ENCODE results near the gene TGM6. TPM values are rescaled to one million over a fixed set of nuclear protein-coding genes. Genes with fewer than 3 reads are reported as not detected.

The TGM6 gene
- total and polyA plus RNA-seq, 9 donors: not detected

DNA sequence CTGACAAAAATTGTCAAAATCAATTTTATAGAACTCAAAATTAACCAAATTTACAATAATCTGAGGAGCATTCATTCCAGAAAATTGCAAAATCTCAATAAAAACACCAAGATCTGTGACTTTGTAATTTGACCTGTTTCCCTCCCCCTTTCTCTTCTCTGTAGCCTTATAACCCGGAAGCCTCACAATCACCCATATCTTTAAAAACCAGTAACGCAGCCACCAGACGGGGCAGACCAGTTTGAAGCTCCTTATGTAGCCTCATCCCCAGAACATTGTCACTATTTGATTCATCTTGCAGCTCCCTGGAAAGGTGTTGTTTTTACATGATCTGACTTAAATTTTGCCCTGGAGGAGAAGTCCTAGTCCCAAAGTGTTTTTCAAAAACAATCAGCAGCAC lies 27.5 kb upstream of the TGM6 start:
- intact Hi-C loops (cut with DNase I): no loop called here
- no peaks in the 10 kb centered on the region for H3K27me3 ChIP-seq
- H3K9me3 ChIP-seq: no peaks in the 10 kb centered on the region
- no peak for DNase-seq
- H3K36me3 ChIP-seq: no peaks in the 10 kb centered on the region
- H3K4me1 ChIP-seq (ENCODE audit: insufficient read depth): no peaks in the 10 kb centered on the region
- TF ChIP-seq, protein P1, sequence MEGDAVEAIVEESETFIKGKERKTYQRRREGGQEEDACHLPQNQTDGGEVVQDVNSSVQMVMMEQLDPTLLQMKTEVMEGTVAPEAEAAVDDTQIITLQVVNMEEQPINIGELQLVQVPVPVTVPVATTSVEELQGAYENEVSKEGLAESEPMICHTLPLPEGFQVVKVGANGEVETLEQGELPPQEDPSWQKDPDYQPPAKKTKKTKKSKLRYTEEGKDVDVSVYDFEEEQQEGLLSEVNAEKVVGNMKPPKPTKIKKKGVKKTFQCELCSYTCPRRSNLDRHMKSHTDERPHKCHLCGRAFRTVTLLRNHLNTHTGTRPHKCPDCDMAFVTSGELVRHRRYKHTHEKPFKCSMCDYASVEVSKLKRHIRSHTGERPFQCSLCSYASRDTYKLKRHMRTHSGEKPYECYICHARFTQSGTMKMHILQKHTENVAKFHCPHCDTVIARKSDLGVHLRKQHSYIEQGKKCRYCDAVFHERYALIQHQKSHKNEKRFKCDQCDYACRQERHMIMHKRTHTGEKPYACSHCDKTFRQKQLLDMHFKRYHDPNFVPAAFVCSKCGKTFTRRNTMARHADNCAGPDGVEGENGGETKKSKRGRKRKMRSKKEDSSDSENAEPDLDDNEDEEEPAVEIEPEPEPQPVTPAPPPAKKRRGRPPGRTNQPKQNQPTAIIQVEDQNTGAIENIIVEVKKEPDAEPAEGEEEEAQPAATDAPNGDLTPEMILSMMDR (IDR thresholded peaks at IDR 0.05): no peak
- TF ChIP-seq EP300 (IDR thresholded peaks at IDR 0.05): no peak
- no peak for TF ChIP-seq POLR2A (IDR thresholded peaks at IDR 0.05)
- no peak overlapping the region for H3K4me3 ChIP-seq
- no peak overlapping the region for H3K27ac ChIP-seq
- 60 to 82% (median 67%) methylated on average over 3 of the region's 3 CpGs for WGBS, 3 donors

DNA sequence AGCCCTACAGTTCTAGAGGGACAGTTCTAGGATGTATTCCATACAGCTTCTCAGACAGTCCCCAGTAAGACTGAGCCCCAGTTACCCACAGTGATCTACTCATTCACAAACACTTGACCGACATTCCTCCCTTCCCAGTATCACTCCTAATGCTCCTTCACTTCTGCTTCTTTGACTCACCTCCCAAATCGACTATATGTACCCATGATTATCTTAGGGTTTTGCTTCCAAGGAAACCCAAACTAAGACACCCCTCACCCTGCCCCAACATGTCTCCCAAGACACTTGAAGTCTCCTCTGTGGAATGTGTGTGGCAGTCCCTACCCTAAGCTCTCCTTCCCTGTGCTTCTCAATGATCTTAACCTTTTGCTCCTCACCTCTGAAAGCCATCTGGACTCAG lies 23.6 kb upstream of the TGM6 start:
- Histone ChIP-seq H3K9me3 (no peaks in the 10 kb centered on the region), H3K4me1 (ENCODE audit: insufficient read depth) (no peaks in the 10 kb centered on the region), H3K4me3 (no peak overlapping the region), H3K36me3 (no peaks in the 10 kb centered on the region), H3K27me3 (no peaks in the 10 kb centered on the region), H3K27ac (no peak overlapping the region)
- intact Hi-C loops (cut with DNase I): no loop called here
- TF ChIP-seq POLR2A (IDR thresholded peaks at IDR 0.05) (no peak), EP300 (IDR thresholded peaks at IDR 0.05) (no peak)
- TF ChIP-seq, protein P1 (IDR thresholded peaks at IDR 0.05): no peak
- DNase-seq: no peak
- WGBS, 3 donors: 49 to 74% (median 57%) methylated on average over 2 of the region's 2 CpGs

DNA sequence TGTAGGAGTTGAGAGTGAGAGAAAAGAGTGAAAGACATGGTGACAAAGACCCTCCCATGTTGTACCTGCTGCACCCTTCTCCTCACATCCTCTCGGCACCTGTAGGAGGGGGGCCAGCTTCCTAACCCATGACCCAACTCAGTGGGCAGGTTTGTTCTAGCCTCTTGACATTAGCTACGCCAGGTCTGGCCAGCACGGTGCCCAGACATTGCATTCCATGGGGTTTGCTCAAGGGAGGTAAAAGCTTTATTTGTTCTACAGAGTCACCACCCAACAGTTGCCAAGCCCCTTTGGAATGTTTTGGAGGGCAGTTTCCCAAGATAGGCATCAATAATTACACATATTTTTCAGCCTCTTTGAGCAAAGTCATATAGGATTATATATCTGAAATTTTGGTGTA lies 22.7 kb upstream of the TGM6 start:
- intact Hi-C loops (cut with DNase I): no loop called here
- no peaks in the 10 kb centered on the region for H3K4me1 ChIP-seq (ENCODE audit: insufficient read depth)
- H3K9me3 ChIP-seq: no peaks in the 10 kb centered on the region
- no peak overlapping the region for H3K27ac ChIP-seq
- WGBS, 3 donors: 87 to 90% (median 87%) methylated on average over 3 of the region's 3 CpGs
- TF ChIP-seq POLR2A (IDR thresholded peaks at IDR 0.05): no peak
- no peak for TF ChIP-seq EP300 (IDR thresholded peaks at IDR 0.05)
- TF ChIP-seq, protein P1 (IDR thresholded peaks at IDR 0.05): no peak
- no peaks in the 10 kb centered on the region for H3K27me3 ChIP-seq
- H3K36me3 ChIP-seq: no peaks in the 10 kb centered on the region
- H3K4me3 ChIP-seq: no peak overlapping the region
- DNase-seq: no peak

DNA sequence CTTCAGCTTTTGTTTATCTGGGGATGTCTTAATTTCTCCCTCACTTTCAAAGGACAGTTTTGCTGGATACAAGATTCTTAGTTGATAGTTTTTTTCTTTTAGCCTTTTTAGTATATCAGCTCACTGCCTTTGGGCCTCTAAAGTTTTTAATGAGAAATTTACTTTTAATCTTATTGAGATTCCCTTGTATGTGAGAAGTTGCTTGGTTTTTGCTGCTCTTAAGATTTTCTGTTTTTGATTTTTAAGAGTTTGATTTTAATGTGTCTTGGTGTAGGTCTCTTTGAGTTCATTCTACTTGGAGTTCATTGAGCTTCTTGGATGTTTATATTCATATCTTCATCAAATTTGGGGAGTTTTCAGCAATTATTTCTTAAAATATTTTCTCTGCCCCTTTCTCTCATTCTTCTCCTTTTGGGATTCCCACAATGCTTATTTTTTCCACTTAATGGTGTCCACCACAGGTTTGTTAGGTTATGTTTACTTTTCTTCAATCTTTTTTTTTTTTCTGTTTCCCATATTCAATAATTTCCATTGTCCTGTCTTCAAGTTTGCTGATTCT lies 19.6 kb upstream of the TGM6 start:
- Histone ChIP-seq H3K27ac (no peak overlapping the region), H3K4me1 (ENCODE audit: insufficient read depth) (no peaks in the 10 kb centered on the region)
- TF ChIP-seq, protein P1 (IDR thresholded peaks at IDR 0.05): no peak
- TF ChIP-seq POLR2A (IDR thresholded peaks at IDR 0.05): no peak

More for the DNA sequence above, 19.6 kb upstream of the TGM6 start:
- Histone ChIP-seq H3K36me3 (no peaks in the 10 kb centered on the region), H3K9me3 (no peaks in the 10 kb centered on the region), H3K27me3 (no peaks in the 10 kb centered on the region), H3K4me3 (no peak overlapping the region)
- DNase-seq: no peak
- intact Hi-C loops (cut with DNase I): no loop called here
